Putamen (tissue), 1 donor: ENCODE results near the gene LRRC45.
"Not testable (repeated sequence)": the region's sequence is repeated elsewhere in the genome, so short reads cannot be mapped to it uniquely, and the experiment has no call there.

Experiments used
- DNase-seq: peaks from one replicate; pipeline ENCODE4 v3.0.0-alpha.2; 2016; ENCODE audit warnings: low spot score

Gene LRRC45

DNA sequence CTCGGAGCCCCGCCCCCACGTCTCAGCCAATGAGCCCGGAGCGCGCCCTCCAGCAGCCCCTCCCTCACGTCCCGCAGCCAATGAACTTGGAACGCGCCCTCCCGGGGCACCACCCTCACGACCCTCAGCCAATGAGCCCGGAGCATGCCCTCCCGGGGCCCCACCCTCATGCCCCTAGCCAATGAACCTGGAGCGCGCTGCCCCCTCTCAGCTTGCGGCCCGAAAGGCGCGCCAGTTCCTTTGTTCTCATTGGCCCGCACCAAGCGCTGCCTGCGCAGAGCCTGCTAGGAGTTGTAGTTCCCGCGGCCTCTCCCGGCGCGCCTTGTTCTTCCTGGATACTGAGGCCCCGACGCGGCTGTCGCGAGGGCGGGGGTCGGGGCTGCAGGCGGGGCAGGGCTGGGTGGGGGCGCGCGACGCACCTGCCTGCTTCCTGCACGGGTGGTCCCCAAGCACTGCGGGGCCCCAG is at the start of gene LRRC45:
Gene LRRC45 (plus strand): TSS at position 325 of the 466 bp plus-strand sequence. CDS start 339 bp downstream, outside the sequence.
- DNase-seq, result peak; percentile 100

DNA sequence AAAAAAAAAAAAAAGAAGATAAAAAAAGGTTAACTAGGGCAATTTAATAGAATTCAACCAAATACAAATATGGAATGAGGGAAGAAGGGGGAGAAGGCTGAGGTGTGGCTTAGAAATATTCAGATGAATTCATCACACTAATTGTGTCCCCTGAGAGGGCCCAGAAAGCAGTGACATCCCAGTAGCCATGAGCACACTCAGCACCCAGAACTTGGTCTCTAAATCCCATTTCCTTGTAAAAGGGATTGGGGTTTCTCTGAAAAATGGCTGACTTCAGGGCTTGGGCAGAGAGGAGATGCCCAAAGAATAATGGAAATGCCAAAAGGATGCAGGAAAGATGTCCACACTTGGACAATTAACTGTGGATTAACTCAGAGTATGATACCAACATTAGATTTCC is 49.7 kb upstream of the LRRC45 start:
- no peak for DNase-seq

DNA sequence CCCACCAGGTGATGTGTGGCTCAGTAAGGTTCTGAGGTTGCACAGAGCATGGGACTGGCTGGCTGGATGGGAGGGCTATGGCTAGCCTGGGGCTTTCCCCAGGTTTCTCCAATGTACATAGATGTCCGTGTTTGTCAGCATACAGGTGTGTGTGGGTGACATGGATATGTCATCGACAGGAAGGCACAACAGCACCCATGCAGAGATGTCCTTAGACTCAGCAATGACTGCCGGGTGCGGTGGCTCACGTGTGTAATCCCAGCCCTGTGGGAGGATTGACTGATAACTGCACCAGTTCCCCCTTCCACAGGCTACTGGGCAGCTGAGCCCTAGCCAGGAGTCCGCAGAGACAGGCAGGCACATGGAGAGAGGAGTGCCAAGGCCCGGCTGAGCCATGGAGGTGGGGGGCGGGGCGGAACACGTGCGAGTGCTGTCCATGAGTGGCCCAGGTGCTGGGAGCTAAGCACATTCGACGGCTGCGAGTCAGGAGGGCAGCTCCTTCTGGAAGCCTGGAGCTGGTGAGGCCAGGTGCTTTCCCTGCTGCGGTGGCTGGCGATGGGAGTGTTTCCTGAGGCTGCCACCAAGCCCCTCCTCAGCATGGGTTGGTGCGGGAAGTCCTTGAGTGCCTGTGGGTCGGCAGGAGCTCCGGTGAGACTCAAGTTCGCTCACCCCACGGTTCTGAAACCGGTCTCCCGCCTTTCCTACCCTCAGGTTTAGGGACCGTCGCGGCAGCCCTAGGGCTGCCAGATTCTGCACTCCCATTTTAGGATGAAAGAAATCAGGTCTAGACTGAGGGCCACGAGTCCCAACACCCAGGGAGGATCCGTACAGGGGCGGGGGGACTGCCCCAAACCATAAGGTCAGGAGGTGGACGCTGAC is 46.5 kb upstream of the LRRC45 start:
- no peak for DNase-seq

DNA sequence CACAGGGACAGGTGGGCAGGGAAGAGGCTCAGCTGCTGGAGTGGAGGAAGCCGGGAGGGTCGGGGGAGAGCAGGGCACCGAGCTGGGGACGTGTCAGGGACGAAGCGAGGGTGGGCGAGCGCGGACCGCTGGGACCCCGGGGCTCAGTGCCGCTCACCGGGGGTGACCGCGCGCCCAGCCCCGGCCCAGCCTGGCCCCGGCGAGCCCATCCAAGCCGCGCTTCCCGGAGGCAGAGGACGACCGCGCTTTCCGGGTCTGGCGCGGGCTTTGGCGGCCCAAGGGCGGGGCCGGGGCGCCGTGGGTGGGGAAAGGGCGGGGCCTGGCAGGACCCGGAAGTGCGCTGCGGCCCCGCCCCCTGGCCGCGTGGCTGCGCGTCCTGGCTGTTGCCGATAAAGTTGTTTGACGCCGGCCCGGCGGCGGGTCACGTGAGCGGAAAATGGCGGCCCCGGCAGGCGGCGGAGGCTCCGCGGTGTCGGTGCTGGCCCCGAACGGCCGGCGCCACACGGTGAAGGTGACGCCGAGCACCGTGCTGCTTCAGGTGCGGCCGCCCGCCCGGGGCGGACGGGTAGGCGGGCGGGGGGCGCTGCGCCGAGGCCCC is 45.8 kb upstream of the LRRC45 start, which contains the start of gene ASPSCR1:
Gene ASPSCR1 (plus strand): TSS at position 419 of the 598 bp plus-strand sequence. CDS start 18 bp downstream, at position 437.
- DNase-seq, result peak; percentile 89

DNA sequence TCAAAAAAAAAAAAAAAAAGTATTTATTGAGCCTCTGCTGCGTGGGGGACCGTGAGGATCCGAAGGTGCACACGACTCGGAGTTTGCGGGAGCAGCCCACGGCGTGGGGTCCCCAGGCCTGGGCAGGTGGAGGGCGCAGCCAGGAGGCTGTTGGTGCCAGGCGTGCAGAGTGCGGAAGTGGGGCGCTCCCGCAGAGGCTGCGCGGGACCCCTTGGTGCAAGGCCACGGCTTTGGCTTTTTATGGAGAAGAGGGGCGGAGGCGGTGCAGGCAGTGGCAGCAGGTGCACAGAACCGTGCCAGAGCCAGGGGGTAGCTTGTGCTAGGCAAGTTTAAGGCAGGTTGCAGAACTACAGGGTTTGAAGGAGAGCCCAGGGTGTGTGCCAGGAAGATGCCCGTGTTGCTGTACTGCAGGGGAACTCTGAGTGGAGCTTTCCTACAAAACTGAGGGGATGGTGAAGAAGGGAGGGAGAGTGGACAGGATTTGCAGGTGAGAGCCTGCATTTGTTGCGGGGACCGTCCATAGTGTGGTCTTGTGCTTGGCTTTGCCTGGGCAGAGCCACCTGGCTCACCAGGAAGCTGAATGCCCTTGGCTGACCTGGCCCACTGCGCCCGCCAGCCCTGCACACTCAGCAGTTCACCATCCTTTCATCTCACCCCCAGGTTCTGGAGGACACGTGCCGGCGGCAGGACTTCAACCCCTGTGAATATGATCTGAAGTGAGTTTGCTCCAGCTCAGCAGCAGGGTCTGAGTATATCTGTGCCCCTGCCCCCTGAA is 44.4 kb upstream of the LRRC45 start:
- DNase-seq, result no peak

DNA sequence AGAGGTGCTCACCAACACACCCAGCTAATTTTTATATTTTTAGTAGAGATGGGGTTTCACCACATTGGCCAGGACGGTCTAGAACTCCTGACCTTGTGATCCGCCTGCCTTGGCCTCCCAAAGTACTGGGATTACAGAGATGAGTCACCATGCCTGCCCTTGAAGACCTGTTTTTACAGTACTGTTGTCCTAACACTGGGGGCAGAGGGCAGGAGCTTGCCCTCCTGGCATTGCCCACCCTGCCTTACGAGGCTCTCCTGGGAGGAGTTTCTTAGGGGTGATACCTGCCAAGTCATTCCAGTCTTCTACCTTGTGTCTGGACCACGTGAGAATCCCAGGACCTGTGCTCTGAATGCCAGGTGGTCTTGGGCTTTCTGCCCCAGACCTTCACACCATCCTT is 43.0 kb upstream of the LRRC45 start:
- DNase-seq, result no peak

DNA sequence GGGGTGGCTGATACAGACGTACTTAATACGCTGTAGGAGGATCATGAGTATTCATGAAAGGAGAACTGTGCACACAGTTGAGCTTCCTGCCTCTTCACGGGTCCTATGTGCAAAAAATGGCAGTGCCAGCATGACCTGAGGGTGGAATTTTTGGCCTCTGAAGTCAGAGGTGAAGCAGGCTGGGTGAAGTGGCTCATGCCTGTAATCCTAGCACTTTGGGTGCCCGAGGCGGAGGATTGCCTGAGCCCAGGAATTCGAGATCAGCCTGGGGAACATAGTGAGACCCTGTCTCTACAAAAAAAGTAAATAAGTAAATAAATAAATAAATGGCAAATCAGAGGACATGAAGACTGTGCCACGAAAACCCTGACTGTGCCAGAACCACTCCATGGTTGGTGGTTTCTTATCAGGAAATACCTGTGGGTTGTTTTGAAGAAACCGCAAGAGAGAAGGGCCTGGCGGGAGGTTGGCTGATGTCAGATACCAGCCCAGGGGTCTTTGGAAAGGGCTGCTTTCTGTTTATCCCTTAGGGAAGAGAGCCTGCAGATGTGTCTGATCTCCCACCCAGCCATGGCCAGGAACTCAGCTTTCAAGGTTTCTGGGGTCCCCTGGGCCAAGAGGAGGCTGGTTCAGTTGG is 42.3 kb upstream of the LRRC45 start:
- no peak for DNase-seq

DNA sequence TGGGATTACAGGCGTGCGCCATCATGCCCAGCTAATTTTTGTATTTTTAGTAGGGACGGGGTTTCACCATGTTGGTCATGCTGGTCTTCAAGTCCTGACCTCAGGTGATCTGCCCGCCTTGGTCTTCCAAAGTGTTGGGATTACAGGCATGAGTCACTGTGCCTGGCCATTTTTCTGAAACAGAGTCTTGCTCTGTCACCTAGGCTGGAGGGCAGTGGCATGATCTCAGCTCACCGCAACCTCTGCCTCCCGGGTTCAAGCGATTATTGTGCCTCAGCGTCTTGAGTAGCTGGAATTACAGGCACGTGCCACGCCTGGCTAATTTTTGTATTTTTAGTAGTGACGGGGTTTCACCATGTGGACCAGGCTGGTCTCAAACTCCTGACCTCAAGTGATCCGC is 41.6 kb upstream of the LRRC45 start:
- not testable (repeated sequence) for DNase-seq

DNA sequence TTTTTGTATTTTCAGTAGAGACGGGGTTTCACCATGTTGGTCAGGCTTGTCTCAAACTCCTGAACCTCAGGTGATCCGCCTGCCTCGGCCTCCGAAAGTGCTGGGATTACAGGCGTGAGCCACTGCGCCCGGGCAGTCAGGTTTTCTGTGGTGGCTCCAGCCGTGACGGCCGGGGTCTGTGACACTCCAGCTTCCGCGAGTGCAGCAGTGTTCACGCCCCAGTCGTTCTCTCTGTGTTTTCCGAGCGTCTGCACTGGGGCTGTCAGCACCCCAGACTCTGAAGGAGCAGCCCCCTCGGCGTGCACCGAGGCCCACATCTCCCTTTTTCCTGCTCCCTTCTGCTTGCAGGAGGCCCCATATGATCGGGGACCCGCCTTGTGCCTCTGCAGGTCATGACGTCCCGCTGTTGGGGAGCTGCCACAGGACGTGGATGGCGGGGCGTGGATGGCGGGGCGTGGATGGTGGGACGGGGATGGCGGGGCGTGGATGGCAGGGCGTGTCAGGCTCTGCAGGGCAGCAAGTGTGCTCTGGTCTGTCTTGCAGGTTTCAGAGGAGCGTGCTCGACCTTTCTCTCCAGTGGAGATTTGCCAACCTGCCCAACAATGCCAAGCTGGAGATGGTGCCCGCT is 40.0 kb upstream of the LRRC45 start:
- DNase-seq, result no peak

DNA sequence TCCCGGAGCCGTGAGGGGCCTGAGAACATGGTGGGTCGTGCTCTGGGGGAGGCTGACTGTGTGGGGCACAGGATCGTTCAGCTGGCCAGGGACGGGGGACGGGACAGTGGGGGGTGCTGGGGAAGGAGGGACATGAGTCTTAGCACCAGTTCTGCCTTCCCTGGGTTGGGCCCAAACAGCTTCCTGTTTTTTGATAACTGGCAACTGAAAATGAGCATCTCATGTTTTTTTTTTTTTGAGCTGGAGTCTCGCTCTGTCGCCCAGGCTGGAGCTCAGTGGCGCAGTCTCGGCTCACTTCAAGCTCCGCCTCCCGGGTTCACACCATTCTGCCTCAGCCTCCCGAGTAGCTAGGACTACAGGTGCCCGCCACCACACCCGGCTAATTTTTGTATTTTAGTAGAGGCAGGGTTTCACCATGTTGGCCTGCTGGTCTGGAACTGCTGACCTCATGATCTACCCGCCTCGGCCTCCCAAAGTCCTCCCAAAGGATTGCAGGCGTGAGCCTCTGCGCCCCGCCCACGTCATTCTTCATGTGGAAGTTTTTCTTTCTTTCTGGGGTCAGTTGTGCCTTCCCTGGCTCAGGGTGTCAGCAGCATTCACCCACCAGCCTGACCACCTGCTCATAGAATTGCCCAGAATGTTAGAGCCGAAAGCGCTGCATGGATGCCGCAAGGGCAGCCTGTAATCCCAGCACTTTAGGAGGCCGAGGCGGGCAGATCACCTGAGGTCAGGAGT is 39.3 kb upstream of the LRRC45 start:
- no peak for DNase-seq

DNA sequence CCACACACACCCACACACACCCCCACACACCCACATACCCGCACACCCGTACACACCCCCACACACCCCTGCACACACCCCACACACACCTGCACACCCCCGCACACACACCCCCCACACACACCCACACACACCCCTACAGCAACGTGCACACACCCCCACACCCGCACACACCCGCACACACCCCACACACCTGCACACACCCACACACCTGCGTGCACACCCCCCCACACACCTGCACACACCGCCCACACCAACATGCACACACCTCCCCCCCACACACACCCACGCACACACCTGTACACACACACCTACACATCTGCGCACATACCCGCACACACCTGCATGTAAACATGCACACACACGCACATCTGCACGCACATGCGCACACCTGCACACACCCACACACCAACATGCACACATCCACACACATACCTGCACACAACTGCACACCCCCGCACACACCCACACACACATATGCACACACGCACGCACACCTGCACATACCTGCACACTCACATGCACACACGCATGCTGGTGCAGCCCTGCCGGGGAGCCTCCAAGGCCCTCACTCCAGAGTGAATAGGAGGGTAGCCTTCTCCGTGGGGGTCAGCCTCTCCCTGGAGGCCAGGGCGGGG is 38.2 kb upstream of the LRRC45 start:
- no peak for DNase-seq

DNA sequence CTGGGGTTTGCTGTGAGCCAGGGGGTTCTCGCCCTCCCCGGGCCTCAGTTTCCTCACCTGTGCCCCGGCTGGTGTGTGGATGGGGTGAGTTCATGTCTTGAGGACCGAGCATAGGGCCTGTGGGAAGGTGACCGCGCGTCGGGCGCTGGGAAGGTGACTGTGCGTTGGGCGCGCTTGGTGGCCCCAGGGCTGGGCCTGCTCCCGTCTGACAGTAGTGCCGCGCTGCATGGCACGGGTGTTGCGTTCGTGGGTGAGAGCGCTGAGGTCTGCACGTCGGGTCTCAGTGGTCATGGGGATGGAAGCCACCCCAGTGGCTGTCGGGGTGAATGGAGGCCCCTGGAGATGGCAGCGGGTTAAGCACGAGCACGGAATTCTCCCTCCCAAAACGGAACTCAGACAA is 36.5 kb upstream of the LRRC45 start:
- DNase-seq, result no peak

DNA sequence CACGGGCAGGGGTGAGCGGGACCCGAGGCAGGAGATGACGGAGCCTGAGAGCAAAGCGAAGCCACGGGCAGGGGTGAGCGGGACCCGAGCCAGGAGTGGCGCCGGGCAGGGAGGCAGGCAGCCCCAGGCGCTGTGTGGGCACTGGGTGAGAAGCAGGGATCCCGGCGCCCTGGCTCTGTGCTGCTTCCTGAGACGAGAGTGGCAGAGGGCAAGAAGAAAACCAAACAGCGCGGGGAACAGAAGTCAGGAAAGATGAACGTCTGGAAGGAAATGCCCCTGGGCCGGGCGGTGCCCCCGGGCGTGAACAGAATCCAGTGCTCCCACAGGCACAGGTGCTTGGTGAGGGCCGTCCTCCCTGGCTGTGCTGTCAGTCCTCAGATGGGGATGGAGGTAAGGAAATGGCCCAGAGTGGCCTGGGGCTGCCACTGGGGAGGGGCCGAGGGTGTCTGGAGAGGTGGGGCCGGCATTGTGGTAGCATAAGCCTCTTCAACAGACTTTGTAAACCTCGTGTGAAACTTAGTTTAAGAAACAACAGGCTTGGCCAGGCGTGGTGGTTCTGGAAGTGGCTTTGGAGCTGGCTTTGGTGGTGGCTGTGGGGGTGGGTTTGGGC is 35.8 kb upstream of the LRRC45 start:
- no peak for DNase-seq

DNA sequence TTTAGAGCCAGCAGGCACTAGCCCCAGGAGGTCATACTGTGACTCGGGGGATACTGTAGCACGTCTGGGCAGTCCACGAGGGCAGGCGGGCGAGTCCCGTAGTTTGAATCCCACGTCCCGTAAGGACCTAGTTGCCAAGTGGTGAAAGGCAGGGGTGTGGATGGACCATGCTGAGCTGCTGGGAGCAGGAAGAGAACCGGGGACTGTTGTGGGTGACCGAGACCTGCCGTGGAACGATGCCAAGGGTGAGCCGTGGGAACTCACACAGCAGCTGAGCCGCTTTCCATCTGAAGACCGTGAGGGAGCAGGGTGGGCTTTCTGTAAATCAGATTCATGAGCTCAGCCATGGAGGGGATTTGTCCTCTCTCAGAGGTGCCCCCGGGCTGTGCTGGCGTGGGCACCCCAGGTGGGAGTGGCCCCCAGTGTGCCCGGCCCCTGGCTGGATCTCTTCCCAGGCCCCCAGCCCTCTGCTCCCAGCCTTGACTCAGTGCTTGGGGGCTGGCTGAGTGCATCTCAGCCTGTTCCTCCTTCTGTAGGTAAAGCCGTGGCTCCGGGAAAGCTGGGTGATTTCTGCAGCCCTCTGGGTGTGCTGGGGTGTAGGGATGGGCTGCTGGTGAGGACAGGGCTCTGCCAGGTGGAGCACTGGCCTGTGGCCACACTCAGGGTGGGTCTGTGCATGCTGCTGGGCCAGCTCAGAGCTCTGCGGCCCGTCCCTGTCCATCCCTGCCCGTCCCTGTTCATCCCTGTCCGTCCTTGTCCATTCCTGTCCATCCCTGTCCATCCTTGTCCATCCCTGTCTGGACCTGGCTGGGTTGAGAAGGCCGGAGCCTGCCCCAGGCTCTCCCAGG is 32.0 kb upstream of the LRRC45 start:
- DNase-seq, result no peak

DNA sequence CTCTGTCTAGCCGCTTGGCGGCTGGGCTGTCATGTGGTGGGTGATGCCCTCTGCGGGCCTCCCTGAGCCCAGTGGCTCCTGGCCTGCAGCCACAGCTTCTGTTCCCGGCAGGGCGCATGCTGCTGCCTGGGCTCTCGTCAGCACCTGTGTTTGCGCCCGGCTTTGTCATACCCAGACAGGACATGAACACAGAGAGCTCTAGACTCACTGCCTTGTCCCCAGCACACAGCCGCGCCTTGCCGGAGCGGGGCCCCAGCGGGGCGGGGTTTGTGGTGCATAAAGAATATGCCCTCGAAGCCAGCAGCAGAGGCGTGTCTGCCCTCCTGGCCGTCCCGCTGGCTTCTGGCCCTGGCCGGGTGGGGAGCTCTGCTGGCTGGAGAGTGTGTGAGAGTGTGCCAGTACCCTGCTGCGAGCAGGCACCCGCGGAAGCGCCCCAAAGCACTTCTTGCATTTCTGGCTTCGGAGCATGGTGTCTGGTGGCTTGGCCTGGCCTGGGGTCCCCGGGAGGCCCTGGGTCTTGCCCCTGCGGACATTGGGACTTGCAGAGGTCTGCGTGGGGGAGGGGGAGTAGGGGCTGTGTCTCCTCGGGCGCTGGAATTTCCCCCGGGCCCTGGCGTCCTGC is 31.3 kb upstream of the LRRC45 start:
- peak; percentile 63 for DNase-seq

DNA sequence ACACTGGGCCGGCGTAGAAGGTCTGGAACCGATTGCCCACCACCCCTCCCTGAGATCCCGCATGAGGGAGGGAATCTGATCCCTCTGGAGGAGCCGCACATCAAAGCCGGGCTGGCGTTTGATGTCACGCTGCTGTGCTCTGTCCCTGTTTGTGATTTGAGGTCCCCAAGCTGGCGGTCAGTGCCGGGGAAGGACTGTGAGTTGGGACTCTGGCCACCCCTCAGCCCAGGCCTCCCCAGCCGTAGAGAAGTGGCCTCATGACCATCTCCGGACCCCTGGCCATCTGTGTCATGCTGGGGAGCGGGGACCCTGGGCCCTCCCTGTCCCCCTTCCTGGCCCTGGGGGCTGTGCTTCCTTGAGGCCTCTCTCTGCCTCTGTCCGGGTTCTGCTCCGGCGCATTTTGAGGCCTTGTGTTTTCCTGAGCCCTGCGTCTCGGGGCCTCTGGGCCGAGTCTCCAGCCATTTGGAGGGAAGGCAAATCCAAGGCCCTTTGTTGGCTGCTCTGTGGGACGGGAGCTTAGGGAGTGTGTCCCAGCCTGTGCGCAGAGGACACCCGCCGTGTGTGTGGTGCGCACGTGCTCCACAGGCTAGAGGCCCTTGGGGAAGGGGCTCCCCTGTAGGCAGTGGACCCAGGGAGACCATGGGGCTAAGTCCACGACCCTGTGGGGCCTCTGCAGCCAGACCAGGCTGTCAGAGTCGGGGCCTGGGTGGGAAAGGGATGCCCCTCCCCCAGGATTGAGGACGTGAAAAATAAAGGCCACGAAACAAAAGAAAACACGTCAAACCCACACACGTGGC is 30.6 kb upstream of the LRRC45 start:
- no peak for DNase-seq

DNA sequence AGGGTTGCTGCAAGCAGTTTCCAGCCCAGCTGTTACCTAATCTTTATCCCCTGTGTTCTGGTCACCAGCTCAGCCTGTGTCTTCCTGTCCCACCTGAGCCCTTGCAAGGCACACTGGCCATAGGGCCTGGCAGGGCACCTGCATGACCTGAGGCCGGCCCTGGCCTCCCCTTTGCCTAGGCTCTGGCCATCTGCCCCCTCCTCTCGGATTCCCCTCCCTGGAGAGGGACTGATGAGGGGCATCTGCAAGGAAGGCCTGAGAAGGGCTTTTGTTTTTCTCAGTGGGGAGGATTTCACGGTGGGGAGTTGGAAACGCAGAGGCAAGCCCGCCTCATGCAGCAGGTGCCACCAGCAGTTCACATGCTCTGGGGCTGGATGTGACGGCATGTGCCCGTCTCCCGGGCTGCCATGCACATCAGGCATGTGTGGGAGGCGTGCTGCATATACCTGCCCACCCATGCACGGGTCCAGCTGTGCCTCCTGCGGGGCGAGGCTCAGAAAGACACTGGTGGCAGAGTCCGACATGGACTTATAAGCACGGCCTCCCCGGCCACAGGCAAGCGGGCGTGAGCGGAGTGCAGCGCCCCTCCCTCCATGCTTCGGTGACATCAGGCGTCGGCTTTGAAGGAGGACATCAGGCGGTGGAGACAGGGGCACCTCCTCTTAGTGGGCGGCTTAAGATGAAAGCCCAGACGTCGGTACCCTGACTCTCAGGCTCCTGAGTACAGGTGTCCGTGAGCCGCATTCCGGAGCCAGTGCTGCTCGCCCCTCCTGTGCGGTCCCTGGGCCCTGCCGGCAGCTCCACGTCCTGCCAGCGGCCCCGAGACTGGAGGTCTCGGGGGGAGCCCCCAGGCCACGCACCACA is 29.1 kb upstream of the LRRC45 start:
- DNase-seq, result no peak
